ENCODE data around the gene BMP8A.

The BMP8A gene

GRCh38 chr1:39485046-39485803 is 6.2 kb upstream of the BMP8A start:
- TF ChIP-seq REST (IDR thresholded peaks at IDR 0.05; ENCODE audit: insufficient replicate concordance, low read depth) (no peak), POLR2AphosphoS5 (IDR thresholded peaks at IDR 0.05; ENCODE audit: low read depth) (no peak), GABPA (IDR thresholded peaks at IDR 0.05; ENCODE audit: low read depth) (no peak), CTCF (IDR thresholded peaks at IDR 0.05; ENCODE audit: insufficient read depth, low read length) (no peak), SPI1 (IDR thresholded peaks at IDR 0.05; ENCODE audit: borderline replicate concordance, low read depth) (no peak)
- H3K27ac ChIP-seq (replicated peaks): no peak overlapping the region
- no peak overlapping the region for H3K4me3 ChIP-seq (replicated peaks; ENCODE audit: insufficient read depth, low read length)
- DNase-seq (ENCODE audit: low read depth in 1 of 2, low spot score in 1 of 2): no peak
- peaks cover 6% of the 10 kb centered on the region for H3K27me3 ChIP-seq (ENCODE audit: insufficient read depth, poor library complexity, severe bottlenecking)

- TF ChIP-seq SPI1 (IDR thresholded peaks at IDR 0.05; ENCODE audit: borderline replicate concordance, low read depth) (no peak), POLR2AphosphoS5 (IDR thresholded peaks at IDR 0.05; ENCODE audit: low read depth) (peak; percentile 60; the same call in 1 of the 2 replicates)
- H3K27ac ChIP-seq (replicated peaks): no peak overlapping the region
- peaks cover 20% of the 10 kb centered on the region for H3K27me3 ChIP-seq (ENCODE audit: insufficient read depth, poor library complexity, severe bottlenecking)
- H3K4me3 ChIP-seq (replicated peaks; ENCODE audit: insufficient read depth, low read length): no peak overlapping the region
- DNase-seq (ENCODE audit: low read depth in 1 of 2, low spot score in 1 of 2): peak in 1 of 2 experiments; percentile 68
Observed at GRCh38 chr1:39488012-39488545, 3.4 kb upstream of the BMP8A start.

- peak in 1 of 2 experiments; percentile 20 for DNase-seq (ENCODE audit: low read depth in 1 of 2, low spot score in 1 of 2)
Observed at GRCh38 chr1:39488793-39489566, 2.5 kb upstream of the BMP8A start.

More at GRCh38 chr1:39488793-39489566, 2.5 kb upstream of the BMP8A start:
- H3K27ac ChIP-seq (replicated peaks): no peak overlapping the region
- TF ChIP-seq POLR2AphosphoS5 (IDR thresholded peaks at IDR 0.05; ENCODE audit: low read depth): no peak
- TF ChIP-seq GABPA (IDR thresholded peaks at IDR 0.05; ENCODE audit: low read depth): no peak
- TF ChIP-seq CTCF (IDR thresholded peaks at IDR 0.05; ENCODE audit: insufficient read depth, low read length): no peak
- TF ChIP-seq REST (IDR thresholded peaks at IDR 0.05; ENCODE audit: insufficient replicate concordance, low read depth): no peak
- H3K27me3 ChIP-seq (ENCODE audit: insufficient read depth, poor library complexity, severe bottlenecking): peaks cover 20% of the 10 kb centered on the region
- no peak overlapping the region for H3K4me3 ChIP-seq (replicated peaks; ENCODE audit: insufficient read depth, low read length)
